GM19452 (cell line): ENCODE measurements around the gene NEU4.
"Not testable (repeated sequence)": the region's sequence is repeated elsewhere in the genome, so short reads cannot be mapped to it uniquely, and the experiment has no call there.

Experiments used
- ATAC-seq: cut with Tn5 transposase; IDR thresholded peaks from one replicate; pipeline ENCODE4 v1.9.1; 2021; ENCODE audit not compliant: unreplicated experiment

NEU4 gene

DNA sequence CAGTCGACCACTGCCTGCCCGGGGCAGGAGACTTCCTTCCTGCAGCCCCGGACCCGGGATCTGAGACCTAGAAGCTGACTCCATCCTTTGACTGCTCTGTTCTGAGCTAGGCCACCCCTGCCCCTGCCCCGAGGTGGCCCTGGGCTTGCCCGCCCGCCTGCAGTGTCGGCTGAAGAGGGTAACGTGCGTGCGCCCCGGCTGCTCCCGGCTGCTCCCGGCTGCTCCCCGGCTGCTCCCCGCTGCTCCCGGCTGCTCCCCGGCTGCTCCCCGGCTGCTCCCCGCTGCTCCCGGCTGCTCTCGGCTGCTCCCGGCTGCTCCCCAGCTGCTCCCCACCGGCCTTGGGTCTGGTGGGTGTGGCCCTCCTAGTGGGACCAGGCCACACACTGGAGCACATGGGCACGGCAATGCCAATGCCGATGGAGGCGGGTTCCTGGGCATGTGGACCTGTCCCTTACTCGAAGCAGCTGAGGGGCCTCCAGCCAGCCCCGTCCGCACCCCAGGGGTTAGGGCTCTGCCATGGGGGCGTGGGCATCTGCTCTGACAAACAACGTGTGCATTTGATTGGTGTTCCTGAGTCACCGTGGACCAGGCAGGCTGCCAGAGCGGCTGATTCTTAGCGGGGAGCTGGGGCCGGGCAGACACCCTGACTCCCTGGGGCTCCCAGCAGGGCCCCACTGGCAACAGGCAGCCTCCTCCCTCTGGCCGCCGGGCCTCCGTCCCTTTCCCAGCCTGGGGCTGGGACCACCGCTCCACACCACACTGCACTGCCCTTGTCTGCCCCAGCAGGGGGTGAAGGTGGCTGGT, 34.4 kb upstream of the NEU4 start:
- no peak for ATAC-seq

GRCh38 chr2:241775223-241776177, 33.5 kb upstream of the NEU4 start:
- no peak for ATAC-seq

DNA sequence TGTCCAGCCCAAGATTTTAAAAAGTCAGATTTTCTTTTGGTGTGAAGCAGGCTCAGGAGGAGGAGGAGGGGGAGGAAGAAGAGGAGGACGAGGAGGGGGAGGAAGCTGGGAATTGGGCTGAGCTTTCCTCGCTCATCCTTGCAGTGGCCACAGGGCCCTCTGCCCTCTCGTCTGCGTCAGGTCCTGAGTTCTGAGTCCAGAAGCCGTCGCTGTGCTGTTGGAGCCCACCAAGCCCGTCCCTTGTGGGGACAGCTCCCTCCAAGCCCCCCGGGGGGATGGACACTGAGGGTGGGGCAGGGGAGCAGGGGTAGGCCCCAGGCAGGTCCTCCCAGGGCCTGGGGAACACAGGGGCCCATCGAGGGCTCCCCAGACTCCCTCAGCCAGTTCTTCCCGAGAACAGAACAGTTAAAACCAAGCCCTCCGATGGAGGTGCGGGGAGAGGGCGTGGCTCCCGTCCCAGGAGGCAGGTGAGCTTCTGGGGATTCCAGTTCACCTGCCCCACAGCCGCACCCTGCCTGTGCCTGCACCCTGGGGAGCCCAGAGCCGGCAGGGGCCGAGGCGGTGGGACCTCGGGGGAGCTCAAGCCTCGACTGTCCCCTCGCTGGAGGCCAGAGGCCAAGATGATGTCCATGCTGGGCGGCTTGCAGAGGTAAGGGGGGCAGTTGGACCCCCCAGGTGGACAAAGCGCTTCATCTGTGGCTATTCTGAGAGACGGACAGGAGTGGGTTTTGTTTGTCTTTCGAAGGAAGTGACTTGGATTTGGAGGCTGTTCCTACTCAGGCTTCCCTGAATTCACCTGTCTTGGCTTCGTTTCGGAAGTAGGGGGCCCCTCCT, 32.4 kb upstream of the NEU4 start, which contains the start of gene GAL3ST2:
Gene GAL3ST2 (plus strand): TSS at position 487 of the 834 bp plus-strand sequence. CDS start 134 bp downstream, at position 621.
- no peak for ATAC-seq

DNA sequence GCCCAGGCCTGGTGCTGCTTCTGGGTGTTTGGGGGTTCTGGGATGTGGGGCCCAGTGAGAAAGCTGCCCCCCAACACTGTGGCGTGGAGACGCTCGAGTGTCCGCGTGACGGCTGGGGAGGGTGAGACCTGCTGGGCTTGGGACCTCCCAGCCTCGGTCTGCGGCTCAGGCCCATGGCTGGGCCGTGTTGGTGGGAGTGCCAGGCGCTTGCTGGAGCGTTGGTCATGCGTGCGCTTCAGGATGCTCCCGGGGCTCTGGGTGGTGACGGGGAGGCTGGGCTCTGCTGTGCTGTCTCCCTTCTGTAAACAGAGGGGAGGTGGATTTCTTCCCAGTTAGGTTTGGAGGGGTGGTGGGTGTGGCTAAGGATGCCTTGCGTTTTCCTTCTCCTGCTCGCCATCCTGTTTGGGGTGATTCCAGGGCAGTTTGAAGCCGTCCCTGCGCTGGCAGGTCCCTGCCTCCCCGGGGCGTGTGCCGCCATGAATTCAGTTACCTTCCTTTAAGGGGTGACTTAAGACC, 31.8 kb upstream of the NEU4 start:
- no peak for ATAC-seq

GRCh38 chr2:241777686-241778627, 31.0 kb upstream of the NEU4 start:
- ATAC-seq: no peak

- no peak for ATAC-seq
Observed at GRCh38 chr2:241780939-241781569, 27.9 kb upstream of the NEU4 start.

DNA sequence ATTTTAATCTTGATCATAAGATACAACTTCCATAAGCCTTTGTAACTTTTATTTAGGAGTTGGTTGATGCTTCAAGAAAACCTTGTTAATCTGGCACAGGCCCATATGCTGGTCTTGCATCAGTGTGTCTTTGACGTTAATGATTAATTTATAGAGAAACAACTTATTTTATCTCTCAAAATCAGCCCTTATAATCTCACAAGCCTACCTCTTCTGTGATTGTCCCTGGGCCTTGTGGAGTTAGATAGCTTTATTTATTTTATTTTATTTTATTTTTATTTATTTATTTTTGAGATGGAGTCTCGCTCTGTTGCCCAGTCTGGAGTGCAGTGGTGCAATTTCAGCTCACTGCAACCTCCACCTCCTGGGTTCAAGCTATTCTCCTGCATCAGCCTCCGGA, 26.9 kb upstream of the NEU4 start:
- not testable (repeated sequence) for ATAC-seq

DNA sequence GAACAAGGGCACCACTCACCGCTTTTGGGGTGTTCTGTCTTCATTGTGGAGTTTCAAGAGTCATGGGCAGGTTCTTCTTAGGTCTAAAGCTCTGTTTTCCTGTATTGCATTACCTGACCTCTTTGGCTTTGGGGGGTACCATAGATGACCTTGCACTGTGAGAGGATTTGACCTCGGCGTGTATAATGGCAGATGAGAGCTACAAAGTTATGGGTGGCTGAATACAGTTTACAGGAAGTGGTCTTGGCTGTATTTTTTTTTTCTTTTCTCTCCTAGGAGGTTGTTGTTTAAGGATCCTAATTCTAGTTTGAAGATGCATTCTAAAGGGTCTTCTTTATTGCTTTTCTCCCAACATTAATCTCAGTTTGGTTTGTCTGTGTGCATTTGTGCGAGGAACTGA, 20.9 kb upstream of the NEU4 start:
- no peak for ATAC-seq

DNA sequence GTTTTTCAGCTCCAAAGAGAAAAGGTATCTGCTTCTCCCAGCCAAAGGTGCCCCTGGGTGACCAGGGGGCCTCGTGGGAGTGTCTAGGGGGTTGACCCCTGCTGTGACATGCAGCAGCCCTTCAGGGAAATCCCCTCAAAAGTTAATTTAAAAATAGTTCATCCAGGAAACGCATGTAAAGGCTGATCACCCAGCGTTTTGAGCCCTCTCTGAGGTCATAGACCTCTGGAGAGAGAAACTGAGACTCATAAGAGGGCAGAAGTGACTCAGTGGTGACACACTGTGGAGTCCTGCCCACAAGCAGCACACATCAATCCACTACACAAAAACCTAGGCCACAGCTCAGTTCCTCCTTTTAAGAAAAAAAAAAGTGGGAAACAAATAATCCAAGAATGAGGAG, 20.4 kb upstream of the NEU4 start:
- ATAC-seq: peak; percentile 56

- ATAC-seq: not testable (repeated sequence)
Observed at GRCh38 chr2:241791385-241791784, 17.6 kb upstream of the NEU4 start.

DNA sequence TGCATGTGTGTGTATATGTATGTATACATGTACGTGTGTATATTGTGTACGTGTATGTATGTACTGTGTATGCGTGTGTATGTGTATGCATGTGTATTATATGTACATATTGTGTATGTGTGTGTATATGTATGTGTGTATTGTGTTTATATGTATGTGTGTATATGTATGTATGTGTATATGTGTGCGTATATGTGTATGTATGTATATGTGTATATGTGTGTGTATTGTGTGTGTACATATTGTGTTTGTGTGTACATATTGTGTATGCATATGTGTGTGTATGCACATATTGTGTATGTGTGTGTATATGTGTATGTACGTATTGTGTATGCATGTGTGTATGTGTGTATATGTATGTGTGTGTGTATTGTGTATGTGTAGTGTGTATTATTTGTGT, 15.6 kb upstream of the NEU4 start:
- no peak for ATAC-seq

- no peak for ATAC-seq
Observed at GRCh38 chr2:241794250-241794823, 14.7 kb upstream of the NEU4 start.

- no peak for ATAC-seq
Observed at GRCh38 chr2:241795021-241795999, 13.7 kb upstream of the NEU4 start.

DNA sequence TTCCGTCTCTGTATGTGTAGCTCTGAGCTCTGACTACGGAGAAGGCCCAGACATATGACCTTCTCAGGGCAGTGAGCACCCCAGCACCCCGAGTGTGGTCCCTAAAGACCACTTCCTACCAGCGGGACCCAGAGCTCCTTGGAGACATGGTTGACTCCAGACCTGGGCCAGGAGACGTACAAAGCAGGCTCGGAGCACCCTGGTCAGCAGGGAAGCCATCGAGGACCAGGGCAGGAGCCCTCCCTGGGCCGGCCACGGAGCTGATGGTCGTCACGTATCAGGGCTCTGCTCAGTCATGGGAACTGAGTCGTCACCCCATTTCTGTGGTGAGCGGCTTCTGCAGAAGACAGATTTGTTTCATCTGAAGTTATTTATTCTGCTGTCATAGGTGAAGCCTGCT, 12.8 kb upstream of the NEU4 start:
- ATAC-seq: no peak

DNA sequence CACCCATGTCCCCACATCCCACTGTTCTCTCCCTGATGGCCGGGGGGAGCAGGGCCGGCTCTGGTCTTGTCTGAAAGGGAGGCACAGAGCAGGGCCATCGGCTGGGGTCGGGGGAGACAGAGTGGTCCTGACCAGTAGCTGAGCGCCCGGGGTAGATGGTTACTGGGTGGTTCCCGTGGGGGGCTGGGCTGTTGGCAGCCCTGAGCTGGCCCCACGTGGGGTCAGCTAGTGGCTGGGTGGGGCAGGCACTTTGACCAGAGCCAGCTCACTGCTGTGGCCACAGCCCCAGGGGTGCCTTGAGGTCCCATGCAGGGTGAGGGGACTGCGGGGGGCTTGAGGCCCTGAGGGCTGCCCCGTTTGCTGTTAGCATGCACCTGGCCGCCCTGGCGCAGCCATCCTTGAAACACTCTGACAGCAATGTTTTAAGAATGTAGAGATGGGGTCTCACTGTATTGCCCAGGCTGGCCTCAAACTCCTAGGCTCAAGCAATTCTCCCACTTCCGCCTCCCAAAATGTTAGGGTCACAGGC, 12.3 kb upstream of the NEU4 start:
- ATAC-seq: no peak

DNA sequence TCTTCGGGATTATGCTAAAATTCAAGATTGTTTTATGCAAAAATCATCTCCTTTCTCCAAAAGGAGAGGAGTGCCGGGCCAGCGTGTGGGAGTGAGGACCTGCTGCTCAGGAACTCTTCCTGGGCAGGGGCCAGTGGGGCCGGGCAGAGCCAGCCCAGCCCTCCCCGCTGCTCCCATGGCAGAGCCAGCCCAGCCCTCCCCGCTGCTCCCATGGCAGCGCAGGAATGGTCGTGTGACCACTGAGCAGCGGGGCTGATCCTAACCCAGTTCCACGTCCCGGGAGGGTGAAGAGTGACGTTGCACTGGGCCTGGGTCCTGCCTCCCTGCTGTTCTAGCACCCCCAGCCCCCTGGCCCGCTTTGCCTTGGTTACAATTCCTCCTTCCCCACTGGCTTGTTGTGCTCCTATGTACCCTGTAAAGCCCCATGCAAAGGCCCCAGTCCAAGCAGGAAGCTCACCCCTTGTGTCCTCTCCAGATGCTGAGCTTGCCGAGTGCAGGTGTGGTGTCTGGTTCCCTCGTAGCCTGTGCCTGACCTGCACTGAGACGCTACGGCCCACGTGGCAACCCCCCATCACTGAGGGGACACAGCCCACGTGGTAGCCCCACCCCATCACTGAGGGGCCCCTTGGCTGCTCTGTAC, 11.4 kb upstream of the NEU4 start:
- no peak for ATAC-seq

DNA sequence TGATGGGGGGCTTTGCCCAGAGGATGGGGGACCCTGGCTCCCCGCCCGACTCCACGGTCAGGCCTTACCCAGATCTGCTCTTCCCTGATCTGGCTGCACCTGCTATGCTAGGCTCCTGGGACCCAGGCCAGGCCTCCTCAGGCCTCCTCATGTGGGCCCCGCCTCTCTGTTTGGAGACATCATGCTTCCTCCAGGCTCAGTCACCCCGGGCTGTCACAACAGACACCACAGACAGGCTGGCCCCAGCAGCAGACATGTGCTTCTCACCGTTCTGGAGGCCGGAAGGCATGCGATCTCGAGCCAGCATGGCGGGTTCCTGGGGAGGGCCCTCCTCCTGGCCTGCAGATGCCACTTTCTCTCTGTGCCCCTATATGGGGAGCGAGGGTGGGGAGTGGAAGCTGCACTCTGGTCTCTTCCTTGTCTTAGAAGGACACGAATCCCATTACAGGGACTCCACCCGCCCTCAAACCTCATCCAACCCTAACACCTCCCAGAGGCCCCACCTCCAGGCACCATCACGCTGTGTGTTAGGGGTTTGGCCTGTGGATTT, 10.8 kb upstream of the NEU4 start:
- ATAC-seq: no peak
